WTC11 (cell line): ENCODE data around the gene ALOX15. TPM values are rescaled to one million over a fixed set of nuclear protein-coding genes. Genes with fewer than 3 reads are reported as not detected.
A peak's percentile ranks its signal among the peaks of the same experiment; 100 is the strongest.

Experiments used
- ATAC-seq: fragments of 200-7000 bp; cut with Tn5 transposase; 2 replicates; pipeline ENCODE4 v1.10.0; 2021; ENCODE audit warnings: mild to moderate bottlenecking, moderate library complexity
- CTCF ChIA-PET: fragments of 300-600 bp; sonication (Branson Sonifier 250); formaldehyde crosslinking; loops from one replicate; lab custom pipeline; 2021; ENCODE audit warnings: antibody characterized with exemption; lab: Charles Lee
- POLR2A ChIA-PET: fragments of 350-600 bp; sonication (Branson Sonifier 250); formaldehyde crosslinking; loops from one replicate; lab custom pipeline; 2021; ENCODE audit warnings: antibody characterized with exemption; lab: Charles Lee
- DNase-seq: peaks from one replicate; pipeline ENCODE4 v3.0.0; 2021; ENCODE audit warnings: low spot score
- H3K27ac Mint-ChIP-seq: 2 replicates; pipeline ENCODE4 v1.8.0; 2021; ENCODE audit warnings: mixed read lengths
- H3K27me3 Mint-ChIP-seq: 2 replicates; pipeline ENCODE4 v1.8.0; 2021; ENCODE audit warnings: low read depth, mild to moderate bottlenecking, moderate library complexity, mixed read lengths
- H3K36me3 Mint-ChIP-seq: 2 replicates; pipeline ENCODE4 v1.8.0; 2021; ENCODE audit warnings: mixed read lengths
- H3K4me1 Mint-ChIP-seq: 2 replicates; pipeline ENCODE4 v1.8.0; 2022; ENCODE audit warnings: mixed read lengths
- H3K4me3 Mint-ChIP-seq: 2 replicates; pipeline ENCODE4 v1.8.0; 2021; ENCODE audit warnings: mild to moderate bottlenecking, moderate library complexity, mixed read lengths
- H3K9me3 Mint-ChIP-seq: 2 replicates; pipeline ENCODE4 v1.8.0; 2021; ENCODE audit warnings: mixed read lengths
- ATF6 ChIP-seq: sonication (generic); formaldehyde crosslinking; IDR thresholded peaks from 2 replicates; pipeline ENCODE4 v1.8.1; 2023; ENCODE audit warnings: mild to moderate bottlenecking, missing genetic modification reagents
- CREB1 ChIP-seq: sonication (generic); formaldehyde crosslinking; IDR thresholded peaks from 2 replicates; pipeline ENCODE4 v1.8.0; 2023; ENCODE audit warnings: mild to moderate bottlenecking, missing genetic modification reagents
- ELF4 ChIP-seq: sonication (generic); formaldehyde crosslinking; IDR thresholded peaks from 2 replicates; pipeline ENCODE4 v1.8.1; 2022; ENCODE audit warnings: low read depth, mild to moderate bottlenecking, moderate library complexity, missing genetic modification reagents
- FOXJ3 ChIP-seq: sonication (generic); formaldehyde crosslinking; IDR thresholded peaks from 2 replicates; pipeline ENCODE4 v1.9.0; 2021; ENCODE audit warnings: missing genetic modification reagents, mild to moderate bottlenecking, borderline replicate concordance
- FOXP1 ChIP-seq: sonication (generic); formaldehyde crosslinking; IDR thresholded peaks from 2 replicates; pipeline ENCODE4 v1.8.0; 2022; ENCODE audit warnings: missing genetic modification reagents, mild to moderate bottlenecking, moderate library complexity, borderline replicate concordance
- GABPB1 ChIP-seq: sonication (generic); formaldehyde crosslinking; IDR thresholded peaks from 2 replicates; pipeline ENCODE4 v1.8.1; 2023; ENCODE audit warnings: mild to moderate bottlenecking, missing genetic modification reagents
- GTF2I ChIP-seq: fragments of 250-450 bp; sonication (Bioruptor Pico); conservative IDR thresholded peaks from 2 replicates; pipeline ENCODE4 v1.4.0; 2021; ENCODE audit warnings: mild to moderate bottlenecking
- JAZF1 ChIP-seq: fragments of 250-450 bp; sonication (Bioruptor Pico); IDR thresholded peaks from 2 replicates; pipeline ENCODE4 v1.9.0; 2021; ENCODE audit warnings: moderate library complexity, mild to moderate bottlenecking, inconsistent platforms
- JUN ChIP-seq: sonication (generic); formaldehyde crosslinking; IDR thresholded peaks from 2 replicates; pipeline ENCODE4 v1.8.0; 2023; ENCODE audit warnings: mild to moderate bottlenecking, missing genetic modification reagents
- NFATC4 ChIP-seq: fragments of 250-450 bp; sonication (Bioruptor Pico); IDR thresholded peaks from 2 replicates; pipeline ENCODE4 v1.9.0; 2021; ENCODE audit warnings: mild to moderate bottlenecking
- PRDM15 ChIP-seq: sonication (generic); formaldehyde crosslinking; IDR thresholded peaks from 2 replicates; pipeline ENCODE4 v1.8.0; 2022; ENCODE audit warnings: missing genetic modification reagents
- SMAD4 ChIP-seq: sonication (generic); formaldehyde crosslinking; IDR thresholded peaks from 2 replicates; pipeline ENCODE4 v1.8.0; 2022; ENCODE audit warnings: mild to moderate bottlenecking, missing genetic modification reagents
- STAT6 ChIP-seq: sonication (generic); formaldehyde crosslinking; conservative IDR thresholded peaks from 2 replicates; pipeline ENCODE4 v1.8.1; 2023; ENCODE audit warnings: mild to moderate bottlenecking, low read depth, missing genetic modification reagents, moderate library complexity
- TCF7 ChIP-seq: sonication (generic); formaldehyde crosslinking; IDR thresholded peaks from 2 replicates; pipeline ENCODE4 v1.8.0; 2022; ENCODE audit warnings: mild to moderate bottlenecking, low read depth, missing genetic modification reagents, moderate library complexity
- TP53 ChIP-seq: sonication (generic); formaldehyde crosslinking; IDR thresholded peaks from 2 replicates; pipeline ENCODE4 v1.8.1; 2023; ENCODE audit warnings: mild to moderate bottlenecking, missing genetic modification reagents
- USF2 ChIP-seq: sonication (generic); formaldehyde crosslinking; IDR thresholded peaks from 2 replicates; pipeline ENCODE4 v1.8.1; 2023; ENCODE audit warnings: mild to moderate bottlenecking, missing genetic modification reagents, moderate library complexity
- total RNA-seq: library from RNA; stranded (reverse); gene quantifications from 3 replicates; pipeline ENCODE4 v1.2.3, GENCODE V29; 2021

ALOX15 gene
- total RNA-seq, 1 experiment from 2014 or later, result 0.50 TPM

- no peak for TF ChIP-seq ATF6 (CRISPR knock-in tag)
Observed at GRCh38 chr17:4635823-4636375, 5.6 kb downstream of the ALOX15 start (continued).

- ATAC-seq (no peak), DNase-seq (no peak)
- TF ChIP-seq JUN (CRISPR knock-in tag) (no peak), ELF4 (CRISPR knock-in tag) (no peak), FOXP1 (no peak), JAZF1 (CRISPR knock-in tag) (no peak), GABPB1 (no peak), NFATC4 (CRISPR knock-in tag) (no peak), USF2 (no peak), SMAD4 (CRISPR knock-in tag) (no peak), PRDM15 (no peak), TCF7 (CRISPR knock-in tag) (no peak), TP53 (no peak), CREB1 (no peak), FOXJ3 (CRISPR knock-in tag) (no peak)
- no peak overlapping the region for H3K4me3 Mint-ChIP-seq
- H3K27me3 Mint-ChIP-seq, result peaks cover 47% of the 10 kb centered on the region
- peaks cover 45% of the 10 kb centered on the region for H3K4me1 Mint-ChIP-seq
- peaks cover 7% of the 10 kb centered on the region for H3K9me3 Mint-ChIP-seq
- ChIA-PET POLR2A (interaction anchor here (0.7 kb wide), 1 partner anchor 75 kb away, joined by 3 read pairs; no protein-coding TSS in a partner anchor), CTCF (no interaction called here)
- H3K36me3 Mint-ChIP-seq, result no peaks in the 10 kb centered on the region
- H3K27ac Mint-ChIP-seq, result no peak overlapping the region
Observed at GRCh38 chr17:4634976-4635375, 6.5 kb downstream of the ALOX15 start.

GRCh38 chr17:4633643-4634042, 7.8 kb downstream of the ALOX15 start:
- DNase-seq, result no peak
- peak; percentile 78; the same call in 1 of the 2 replicates for TF ChIP-seq GTF2I (CRISPR knock-in tag)
- TF ChIP-seq STAT6 (CRISPR knock-in tag), result no peak
- peaks cover 37% of the 10 kb centered on the region for H3K27me3 Mint-ChIP-seq
- H3K4me1 Mint-ChIP-seq, result peaks cover 37% of the 10 kb centered on the region
- POLR2A ChIA-PET, result no interaction called here
- no peak overlapping the region for H3K27ac Mint-ChIP-seq
- CTCF ChIA-PET, result interaction anchor here (1.1 to 1.7 kb wide), 2 partner anchors 38 to 67 kb away, joined by 3 to 15 read pairs; no protein-coding TSS in a partner anchor
- peaks cover 7% of the 10 kb centered on the region for H3K9me3 Mint-ChIP-seq
- no peak overlapping the region for H3K4me3 Mint-ChIP-seq
- H3K36me3 Mint-ChIP-seq, result no peaks in the 10 kb centered on the region
- no peak for ATAC-seq
